Stimulated activated effector memory CD8-positive, alpha-beta T cell treated with anti-CD3 and anti-CD28 coated beads, Interleukin-12 subunit alpha, Interleukin-12 subunit beta, amount 100 ng/mL, for 72 hours (primary cell): Measurements from ENCODE around the gene ENAH.

Experiments used
- ATAC-seq: fragments of 150-1000 bp; cut with Tn5 transposase; 2 replicates; pipeline ENCODE4 v1.10.0; 2021
- DNase-seq, 2 donors: peaks; one replicate each; pipeline ENCODE4 v3.0.0; 2021 to 2022; ENCODE audit warnings: low spot score in 2 of 2
- H3K27ac Mint-ChIP-seq: one replicate; pipeline ENCODE4 v1.8.0; 2022; ENCODE audit warnings: mild to moderate bottlenecking, mixed read lengths
- H3K36me3 Mint-ChIP-seq: one replicate; pipeline ENCODE4 v1.8.0; 2022; ENCODE audit warnings: mild to moderate bottlenecking, mixed read lengths
- H3K4me1 Mint-ChIP-seq: one replicate; pipeline ENCODE4 v1.8.0; 2022; ENCODE audit warnings: mixed read lengths
- H3K4me3 Mint-ChIP-seq: one replicate; pipeline ENCODE4 v1.8.0; 2022; ENCODE audit warnings: mild to moderate bottlenecking, mixed read lengths
- H3K9me3 Mint-ChIP-seq: one replicate; pipeline ENCODE4 v1.8.0; 2022; ENCODE audit warnings: mixed read lengths

The ENAH gene

GRCh38 chr1:225454733-225455132, 198.2 kb downstream of the ENAH start:
- peak; percentile 42 to 84 for DNase-seq
- Mint-ChIP-seq H3K9me3 (no peaks in the 10 kb centered on the region), H3K36me3 (no peaks in the 10 kb centered on the region), H3K4me3 (peak overlapping the region; percentile 59), H3K4me1 (peaks cover 61% of the 10 kb centered on the region), H3K27ac (peak overlapping the region; percentile 83)
- peak; percentile 98 for ATAC-seq

GRCh38 chr1:225453797-225454648, 198.9 kb downstream of the ENAH start:
- Mint-ChIP-seq H3K9me3 (no peaks in the 10 kb centered on the region), H3K36me3 (no peaks in the 10 kb centered on the region), H3K4me3 (peak overlapping the region; percentile 59), H3K4me1 (peaks cover 61% of the 10 kb centered on the region), H3K27ac (peak overlapping the region; percentile 83)
- no peak for DNase-seq
- peak; percentile 52 for ATAC-seq

GRCh38 chr1:225451840-225452515, 200.9 kb downstream of the ENAH start:
- Mint-ChIP-seq H3K9me3 (no peaks in the 10 kb centered on the region), H3K27ac (peak overlapping the region; percentile 83), H3K36me3 (no peaks in the 10 kb centered on the region), H3K4me3 (no peak overlapping the region), H3K4me1 (peaks cover 50% of the 10 kb centered on the region)
- ATAC-seq (no peak), DNase-seq (no peak)

GRCh38 chr1:225451340-225451739, 201.6 kb downstream of the ENAH start:
- H3K36me3 Mint-ChIP-seq: no peaks in the 10 kb centered on the region
- ATAC-seq: no peak
- no peak overlapping the region for H3K4me3 Mint-ChIP-seq
- H3K27ac Mint-ChIP-seq: no peak overlapping the region
- H3K4me1 Mint-ChIP-seq: peaks cover 54% of the 10 kb centered on the region
- no peak for DNase-seq
- H3K9me3 Mint-ChIP-seq: no peaks in the 10 kb centered on the region

GRCh38 chr1:225450491-225451191, 202.3 kb downstream of the ENAH start:
- DNase-seq (no peak), ATAC-seq (no peak)
- H3K36me3 Mint-ChIP-seq: no peaks in the 10 kb centered on the region
- H3K27ac Mint-ChIP-seq: peak overlapping the region; percentile 72
- H3K4me1 Mint-ChIP-seq: peaks cover 61% of the 10 kb centered on the region
- H3K9me3 Mint-ChIP-seq: no peaks in the 10 kb centered on the region
- H3K4me3 Mint-ChIP-seq: no peak overlapping the region

- Mint-ChIP-seq H3K36me3 (peaks cover 3% of the 10 kb centered on the region), H3K4me3 (no peak overlapping the region), H3K9me3 (no peaks in the 10 kb centered on the region), H3K27ac (peak overlapping the region; percentile 72), H3K4me1 (peaks cover 61% of the 10 kb centered on the region)
- DNase-seq: no peak
- no peak for ATAC-seq
Observed at GRCh38 chr1:225449774-225450173, 203.1 kb downstream of the ENAH start.

- ATAC-seq: no peak
- Mint-ChIP-seq H3K9me3 (no peaks in the 10 kb centered on the region), H3K4me3 (no peak overlapping the region), H3K36me3 (peaks cover 6% of the 10 kb centered on the region), H3K27ac (peak overlapping the region; percentile 72), H3K4me1 (peaks cover 61% of the 10 kb centered on the region)
- DNase-seq: no peak
Observed at GRCh38 chr1:225449261-225449660, 203.7 kb downstream of the ENAH start.

GRCh38 chr1:225448146-225448805, 204.6 kb downstream of the ENAH start:
- ATAC-seq: no peak
- peak overlapping the region; percentile 34 for H3K27ac Mint-ChIP-seq
- H3K36me3 Mint-ChIP-seq: peaks cover 6% of the 10 kb centered on the region

GRCh38 chr1:225447650-225448089, 205.3 kb downstream of the ENAH start:
- peaks cover 6% of the 10 kb centered on the region for H3K36me3 Mint-ChIP-seq
- H3K4me3 Mint-ChIP-seq: no peak overlapping the region
- H3K27ac Mint-ChIP-seq: peak overlapping the region; percentile 34
- no peaks in the 10 kb centered on the region for H3K9me3 Mint-ChIP-seq
- H3K4me1 Mint-ChIP-seq: peaks cover 61% of the 10 kb centered on the region
- DNase-seq: no peak
- ATAC-seq: no peak

More at GRCh38 chr1:225448146-225448805, 204.6 kb downstream of the ENAH start:
- H3K4me1 Mint-ChIP-seq: peaks cover 57% of the 10 kb centered on the region
- H3K4me3 Mint-ChIP-seq: no peak overlapping the region
- no peaks in the 10 kb centered on the region for H3K9me3 Mint-ChIP-seq
- no peak for DNase-seq

- no peaks in the 10 kb centered on the region for H3K9me3 Mint-ChIP-seq
- ATAC-seq (no peak), DNase-seq (no peak)
- peaks cover 67% of the 10 kb centered on the region for H3K4me1 Mint-ChIP-seq
- peaks cover 6% of the 10 kb centered on the region for H3K36me3 Mint-ChIP-seq
- H3K4me3 Mint-ChIP-seq: no peak overlapping the region
- peak overlapping the region; percentile 34 for H3K27ac Mint-ChIP-seq
Observed at GRCh38 chr1:225446981-225447615, 205.8 kb downstream of the ENAH start.

- Mint-ChIP-seq H3K36me3 (peaks cover 6% of the 10 kb centered on the region), H3K27ac (peak overlapping the region; percentile 95), H3K4me1 (peaks cover 69% of the 10 kb centered on the region), H3K9me3 (no peaks in the 10 kb centered on the region), H3K4me3 (peak overlapping the region; percentile 71)
- no peak for DNase-seq
- no peak for ATAC-seq
Observed at GRCh38 chr1:225446595-225446960, 206.3 kb downstream of the ENAH start.

- Mint-ChIP-seq H3K4me3 (peak overlapping the region; percentile 71), H3K4me1 (peaks cover 64% of the 10 kb centered on the region), H3K9me3 (no peaks in the 10 kb centered on the region), H3K27ac (peak overlapping the region; percentile 95), H3K36me3 (peaks cover 6% of the 10 kb centered on the region)
- ATAC-seq (no peak), DNase-seq (no peak)
Observed at GRCh38 chr1:225445639-225446594, 207.0 kb downstream of the ENAH start.

GRCh38 chr1:225442123-225442505, 210.8 kb downstream of the ENAH start:
- no peaks in the 10 kb centered on the region for H3K9me3 Mint-ChIP-seq
- peaks cover 6% of the 10 kb centered on the region for H3K36me3 Mint-ChIP-seq
- DNase-seq (no peak), ATAC-seq (no peak)
- H3K4me3 Mint-ChIP-seq: peak overlapping the region; percentile 38
- H3K27ac Mint-ChIP-seq: peak overlapping the region; percentile 53
- peaks cover 45% of the 10 kb centered on the region for H3K4me1 Mint-ChIP-seq
